GM21576 (cell line): ENCODE data around the gene CRISPLD2.

Experiments
- ATAC-seq: cut with Tn5 transposase; IDR thresholded peaks from one replicate; pipeline ENCODE4 v1.9.1; 2021; ENCODE audit warnings: mild to moderate bottlenecking, moderate library complexity; ENCODE audit not compliant: unreplicated experiment

Gene CRISPLD2

GRCh38 chr16:84907051-84907450 is 87.3 kb downstream of the CRISPLD2 start:
- no peak for ATAC-seq

GRCh38 chr16:84907575-84907974 is 87.8 kb downstream of the CRISPLD2 start:
- ATAC-seq = no peak

GRCh38 chr16:84909476-84910085 is 89.8 kb downstream of the CRISPLD2 start:
- no peak for ATAC-seq

GRCh38 chr16:84911486-84912216 is 91.9 kb downstream of the CRISPLD2 start:
- no peak for ATAC-seq

- no peak for ATAC-seq
Measured at GRCh38 chr16:84913315-84913714, 93.5 kb downstream of the CRISPLD2 start.

- ATAC-seq = no peak
Measured at GRCh38 chr16:84914273-84914672, 94.5 kb downstream of the CRISPLD2 start.

GRCh38 chr16:84916178-84916577 is 96.4 kb downstream of the CRISPLD2 start:
- no peak for ATAC-seq

- ATAC-seq = no peak
Measured at GRCh38 chr16:84916850-84917249, 97.1 kb downstream of the CRISPLD2 start.

- no peak for ATAC-seq
Measured at GRCh38 chr16:84917492-84917891, 97.7 kb downstream of the CRISPLD2 start.

GRCh38 chr16:84918006-84918909 is 98.5 kb downstream of the CRISPLD2 start:
- ATAC-seq = no peak

- ATAC-seq = no peak
Measured at GRCh38 chr16:84919269-84919668, 99.5 kb downstream of the CRISPLD2 start.

GRCh38 chr16:84919708-84920107 is 99.9 kb downstream of the CRISPLD2 start:
- no peak for ATAC-seq

GRCh38 chr16:84920333-84920732 is 100.5 kb downstream of the CRISPLD2 start:
- ATAC-seq = no peak

- ATAC-seq = no peak
Measured at GRCh38 chr16:84922351-84923120, 102.8 kb downstream of the CRISPLD2 start.

- no peak for ATAC-seq
Measured at GRCh38 chr16:84924331-84925091, 104.7 kb downstream of the CRISPLD2 start.

GRCh38 chr16:84925092-84925772 is 105.4 kb downstream of the CRISPLD2 start:
- no peak for ATAC-seq

- ATAC-seq = no peak
Measured at GRCh38 chr16:84925773-84926372, 106.1 kb downstream of the CRISPLD2 start.

- ATAC-seq = no peak
Measured at GRCh38 chr16:84926462-84926861, 106.7 kb downstream of the CRISPLD2 start.
